Measurements from ENCODE around the gene GPR107.

Gene GPR107

GRCh38 chr9:130166399-130166798 is 112.7 kb downstream of the GPR107 start:
- DNase-seq (ENCODE audit: low spot score): no peak
- TF ChIP-seq CTCF (IDR thresholded peaks at IDR 0.05; ENCODE audit: extremely low read depth, missing control alignments): no peak

GRCh38 chr9:130167927-130168326 is 114.2 kb downstream of the GPR107 start:
- TF ChIP-seq CTCF (IDR thresholded peaks at IDR 0.05; ENCODE audit: extremely low read depth, missing control alignments): no peak

GRCh38 chr9:130171226-130172148 is 117.8 kb downstream of the GPR107 start:
- no peak for TF ChIP-seq CTCF (IDR thresholded peaks at IDR 0.05; ENCODE audit: extremely low read depth, missing control alignments)
- peak; percentile 60 for DNase-seq (ENCODE audit: low spot score)

More at GRCh38 chr9:130167927-130168326, 114.2 kb downstream of the GPR107 start:
- DNase-seq (ENCODE audit: low spot score): no peak

- peak; percentile 85 for DNase-seq (ENCODE audit: low spot score)
- TF ChIP-seq CTCF (IDR thresholded peaks at IDR 0.05; ENCODE audit: extremely low read depth, missing control alignments): no peak
These were observed 118.6 kb downstream of the GPR107 start, which contains the start of gene NCS1 for GRCh38 chr9:130172161-130172857. Gene NCS1 (plus strand): TSS chr9:130172404. CDS start chr9:130172664, 260 bp downstream.

GRCh38 chr9:130172858-130173665 is 119.4 kb downstream of the GPR107 start:
- no peak for DNase-seq (ENCODE audit: low spot score)
- no peak for TF ChIP-seq CTCF (IDR thresholded peaks at IDR 0.05; ENCODE audit: extremely low read depth, missing control alignments)

GRCh38 chr9:130173666-130173983 is 119.9 kb downstream of the GPR107 start:
- no peak for TF ChIP-seq CTCF (IDR thresholded peaks at IDR 0.05; ENCODE audit: extremely low read depth, missing control alignments)
- no peak for DNase-seq (ENCODE audit: low spot score)

All from GM20000 (cell line).